ENCODE results near the gene NOL7. TPM values are rescaled to one million over a fixed set of nuclear protein-coding genes. Genes with fewer than 3 reads are reported as not detected.

Gene NOL7
- total and polyA plus RNA-seq, 7 experiments from 2014 or later, result 49.1 to 145 (median 65.0) TPM

GRCh38 chr6:13604135-13604534 is 11.0 kb upstream of the NOL7 start:
- CTCF ChIA-PET, result interaction anchor here (1.3 kb wide), 1 partner anchor 11 kb away, joined by 4 read pairs; the partner anchor contains the start of gene NOL7
- Mint-ChIP-seq H3K4me3 (no peak overlapping the region), H3K27me3 (no peaks in the 10 kb centered on the region), H3K27ac (no peak overlapping the region), H3K36me3 (peaks cover 0 to 39% (median 24%) of the 10 kb centered on the region in 5 donors), H3K9me3 (no peaks in the 10 kb centered on the region), H3K4me1 (peaks cover 0 to 3% (median 0%) of the 10 kb centered on the region in 7 donors)
- Histone ChIP-seq H3K9me3 (ENCODE audit: control insufficient read depth in 2 of 3, low read length in 3 of 3) (no peaks in the 10 kb centered on the region), H3K36me3 (ENCODE audit: control insufficient read depth in 2 of 3, insufficient read depth in 3 of 3, low read length in 3 of 3) (peaks cover 0 to 28% (median 0%) of the 10 kb centered on the region in 3 experiments), H3K27ac (ENCODE audit: low read depth, low read length) (no peak overlapping the region), H3K27me3 (ENCODE audit: control insufficient read depth in 2 of 2, insufficient read depth in 2 of 2, low read length in 2 of 2) (no peaks in the 10 kb centered on the region), H3K4me1 (ENCODE audit: control insufficient read depth in 2 of 2, insufficient read depth in 2 of 2, low read length in 2 of 2) (no peaks in the 10 kb centered on the region), H3K4me3 (ENCODE audit: low read length) (no peak overlapping the region)
- DNase-seq (no peak), ATAC-seq (no peak)
- intact Hi-C loops (cut with micrococcal nuclease), result no loop called here
- POLR2A ChIA-PET, result interaction anchor here (0.8 kb wide), 1 partner anchor 162 kb away, joined by 3 read pairs; no protein-coding TSS in a partner anchor

- ATAC-seq, result no peak
- peaks cover 0 to 3% (median 0%) of the 10 kb centered on the region in 7 donors for H3K4me1 Mint-ChIP-seq
- CTCF ChIA-PET, result interaction anchor here (1.3 kb wide), 1 partner anchor 11 kb away, joined by 4 read pairs; the partner anchor contains the start of gene NOL7
- Histone ChIP-seq H3K27me3 (ENCODE audit: control insufficient read depth in 2 of 2, insufficient read depth in 2 of 2, low read length in 2 of 2) (no peaks in the 10 kb centered on the region), H3K9me3 (ENCODE audit: control insufficient read depth in 2 of 3, low read length in 3 of 3) (no peaks in the 10 kb centered on the region), H3K36me3 (ENCODE audit: control insufficient read depth in 2 of 3, insufficient read depth in 3 of 3, low read length in 3 of 3) (peaks cover 0 to 28% (median 0%) of the 10 kb centered on the region in 3 experiments), H3K27ac (ENCODE audit: low read depth, low read length) (no peak overlapping the region), H3K4me3 (ENCODE audit: low read length) (no peak overlapping the region), H3K4me1 (ENCODE audit: control insufficient read depth in 2 of 2, insufficient read depth in 2 of 2, low read length in 2 of 2) (no peaks in the 10 kb centered on the region)
- no peak overlapping the region for H3K27ac Mint-ChIP-seq
- no peak for DNase-seq
- no peak overlapping the region for H3K4me3 Mint-ChIP-seq
- H3K36me3 Mint-ChIP-seq, result peaks cover 0 to 35% (median 21%) of the 10 kb centered on the region in 5 donors
- no peaks in the 10 kb centered on the region for H3K9me3 Mint-ChIP-seq
- POLR2A ChIA-PET, result interaction anchor here (0.6 to 2.3 kb wide), 4 partner anchors 10 to 948 kb away, joined by 3 to 12 read pairs (median 3); partner anchors contain the start of gene NOL7
- intact Hi-C loops (cut with micrococcal nuclease), result no loop called here
- H3K27me3 Mint-ChIP-seq, result no peaks in the 10 kb centered on the region
These were observed 10.4 kb upstream of the NOL7 start for GRCh38 chr6:13604546-13605416.

GRCh38 chr6:13605634-13606033 is 9.5 kb upstream of the NOL7 start:
- no peaks in the 10 kb centered on the region for H3K27me3 ChIP-seq (ENCODE audit: control insufficient read depth in 2 of 2, insufficient read depth in 2 of 2, low read length in 2 of 2)
- H3K27ac ChIP-seq (ENCODE audit: low read depth, low read length), result no peak overlapping the region
- CTCF ChIA-PET, result no interaction called here
- no peaks in the 10 kb centered on the region for H3K4me1 ChIP-seq (ENCODE audit: control insufficient read depth in 2 of 2, insufficient read depth in 2 of 2, low read length in 2 of 2)
- H3K9me3 ChIP-seq (ENCODE audit: control insufficient read depth in 2 of 3, low read length in 3 of 3), result no peaks in the 10 kb centered on the region
- intact Hi-C loops (cut with micrococcal nuclease), result no loop called here
- H3K4me1 Mint-ChIP-seq, result peaks cover 0 to 5% (median 0%) of the 10 kb centered on the region in 7 donors
- no peaks in the 10 kb centered on the region for H3K27me3 Mint-ChIP-seq
- peak overlapping the region in 2 of 9 donors; percentile 44 to 67 for H3K27ac Mint-ChIP-seq
- H3K36me3 Mint-ChIP-seq, result peaks cover 0 to 29% (median 19%) of the 10 kb centered on the region in 5 donors
- no peak overlapping the region for H3K4me3 ChIP-seq (ENCODE audit: low read length)
- no peak overlapping the region for H3K4me3 Mint-ChIP-seq
- no peak for ATAC-seq
- peaks cover 0 to 26% (median 0%) of the 10 kb centered on the region in 3 experiments for H3K36me3 ChIP-seq (ENCODE audit: control insufficient read depth in 2 of 3, insufficient read depth in 3 of 3, low read length in 3 of 3)
- POLR2A ChIA-PET, result interaction anchor here (0.6 to 2.3 kb wide), 3 partner anchors 9 to 949 kb away, joined by 3 to 12 read pairs (median 3); partner anchors contain the start of gene NOL7
- no peak for DNase-seq
- H3K9me3 Mint-ChIP-seq, result no peaks in the 10 kb centered on the region

- DNase-seq, result no peak
- Histone ChIP-seq H3K27ac (ENCODE audit: low read depth, low read length) (peak overlapping the region; percentile 22), H3K36me3 (ENCODE audit: control insufficient read depth in 2 of 3, insufficient read depth in 3 of 3, low read length in 3 of 3) (peaks cover 0 to 7% (median 3%) of the 10 kb centered on the region in 3 experiments), H3K4me3 (ENCODE audit: low read length) (no peak overlapping the region), H3K27me3 (ENCODE audit: control insufficient read depth in 2 of 2, insufficient read depth in 2 of 2, low read length in 2 of 2) (no peaks in the 10 kb centered on the region), H3K9me3 (ENCODE audit: control insufficient read depth in 2 of 3, low read length in 3 of 3) (no peaks in the 10 kb centered on the region), H3K4me1 (ENCODE audit: control insufficient read depth in 2 of 2, insufficient read depth in 2 of 2, low read length in 2 of 2) (peaks cover 8 to 16% of the 10 kb centered on the region in 2 donors)
- Mint-ChIP-seq H3K27me3 (peaks cover 0 to 2% (median 0%) of the 10 kb centered on the region in 5 donors), H3K4me3 (peak overlapping the region in 1 of 10 donors; percentile 64), H3K27ac (peak overlapping the region in 7 of 9 donors; percentile 14 to 61 (median 44)), H3K4me1 (peaks cover 15 to 40% (median 33%) of the 10 kb centered on the region in 7 donors), H3K9me3 (peaks cover 0 to 4% (median 0%) of the 10 kb centered on the region in 11 donors), H3K36me3 (peaks cover 0 to 6% (median 4%) of the 10 kb centered on the region in 5 donors)
- POLR2A ChIA-PET, result interaction anchor here (0.6 to 1.0 kb wide), 2 partner anchors 8 to 122 kb away, joined by 3 to 4 read pairs; no protein-coding TSS in a partner anchor
- CTCF ChIA-PET, result interaction anchor here (0.6 kb wide), 2 partner anchors 24 to 178 kb away, joined by 4 to 7 read pairs; no protein-coding TSS in a partner anchor
- intact Hi-C loops (cut with micrococcal nuclease), result loop anchor here in 1 of 2 donors (10.0 kb wide), 1 partner anchor 127 kb away; the partner anchor contains the start of gene GFOD1
- no peak for ATAC-seq
These were observed 3.4 kb upstream of the NOL7 start for GRCh38 chr6:13611715-13612114.

- Histone ChIP-seq H3K36me3 (ENCODE audit: control insufficient read depth in 2 of 3, insufficient read depth in 3 of 3, low read length in 3 of 3) (peaks cover 9 to 19% (median 12%) of the 10 kb centered on the region in 3 experiments), H3K27ac (ENCODE audit: low read depth, low read length) (no peak overlapping the region), H3K27me3 (ENCODE audit: control insufficient read depth in 2 of 2, insufficient read depth in 2 of 2, low read length in 2 of 2) (no peaks in the 10 kb centered on the region), H3K4me1 (ENCODE audit: control insufficient read depth in 2 of 2, insufficient read depth in 2 of 2, low read length in 2 of 2) (peaks cover 8 to 26% of the 10 kb centered on the region in 2 donors), H3K9me3 (ENCODE audit: control insufficient read depth in 2 of 3, low read length in 3 of 3) (no peaks in the 10 kb centered on the region), H3K4me3 (ENCODE audit: low read length) (no peak overlapping the region)
- peak overlapping the region in 8 of 10 donors; percentile 9 to 98 (median 60) for H3K4me3 Mint-ChIP-seq
- intact Hi-C loops (cut with micrococcal nuclease), result loop anchor here in 1 of 2 donors (10.0 kb wide), 1 partner anchor 128 kb away; the partner anchor contains the start of gene GFOD1
- H3K36me3 Mint-ChIP-seq, result peaks cover 6 to 12% (median 11%) of the 10 kb centered on the region in 5 donors
- ChIA-PET POLR2A (interaction anchor here (1.0 to 5.3 kb wide), 4 partner anchors 39 to 121 kb away, joined by 3 to 101 read pairs (median 41); partner anchors contain the start of genes RANBP9 and SIRT5), CTCF (interaction anchor here (4.5 kb wide), 1 partner anchor 38 kb away, joined by 26 read pairs; the partner anchor contains the start of gene SIRT5)
- peaks cover 0 to 2% (median 0%) of the 10 kb centered on the region in 5 donors for H3K27me3 Mint-ChIP-seq
- H3K4me1 Mint-ChIP-seq, result peaks cover 25 to 50% (median 43%) of the 10 kb centered on the region in 7 donors
- ATAC-seq, result no peak
- H3K9me3 Mint-ChIP-seq, result peaks cover 0 to 4% (median 0%) of the 10 kb centered on the region in 11 donors
- no peak for DNase-seq
- H3K27ac Mint-ChIP-seq, result peak overlapping the region in 2 of 9 donors; percentile 85 to 93
These were observed 2.0 kb upstream of the NOL7 start for GRCh38 chr6:13613029-13613594.
